ENCODE results near the gene USP5. TPM values are rescaled to one million over a fixed set of nuclear protein-coding genes. Genes with fewer than 3 reads are reported as not detected.

USP5 gene
- total RNA-seq, 1 experiment from 2014 or later, result 175 TPM

- DNase-seq (ENCODE audit: low read depth, low spot score), result peak; percentile 98
- TF ChIP-seq FOSL1 (IDR thresholded peaks at IDR 0.05; ENCODE audit: low read depth) (no peak), POLR2A (IDR thresholded peaks at IDR 0.05; ENCODE audit: borderline replicate concordance, extremely low read depth, insufficient read depth, insufficient read length) (peak; percentile 94), POLR2AphosphoS5 (IDR thresholded peaks at IDR 0.05; ENCODE audit: low read depth, low read length) (peak; percentile 87), EZH2phosphoT487 (IDR thresholded peaks at IDR 0.05; ENCODE audit: borderline replicate concordance) (no peak), EZH2 (IDR thresholded peaks at IDR 0.05) (no peak), SRF (IDR thresholded peaks at IDR 0.05; ENCODE audit: low read depth) (no peak), ZBTB33 (IDR thresholded peaks at IDR 0.05; ENCODE audit: extremely low read depth, insufficient replicate concordance, low read length) (no peak), CEBPB (IDR thresholded peaks at IDR 0.05; ENCODE audit: low read depth) (no peak), SIN3A (IDR thresholded peaks at IDR 0.05; ENCODE audit: low read depth) (no peak), ELF1 (IDR thresholded peaks at IDR 0.05; ENCODE audit: borderline replicate concordance, low read depth) (no peak), EGR1 (IDR thresholded peaks at IDR 0.05; ENCODE audit: low read depth) (no peak), CBX3 (IDR thresholded peaks at IDR 0.05; ENCODE audit: low read depth) (no peak), ZNF274 (IDR thresholded peaks at IDR 0.05; ENCODE audit: low read depth, low read length) (no peak), SP1 (IDR thresholded peaks at IDR 0.05; ENCODE audit: low read depth) (no peak), ZFX (IDR thresholded peaks at IDR 0.05) (no peak), YY1 (IDR thresholded peaks at IDR 0.05; ENCODE audit: extremely low read depth, insufficient replicate concordance, low read depth, low read length) (no peak)
- TF ChIP-seq, protein P1, sequence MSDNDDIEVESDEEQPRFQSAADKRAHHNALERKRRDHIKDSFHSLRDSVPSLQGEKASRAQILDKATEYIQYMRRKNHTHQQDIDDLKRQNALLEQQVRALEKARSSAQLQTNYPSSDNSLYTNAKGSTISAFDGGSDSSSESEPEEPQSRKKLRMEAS (IDR thresholded peaks at IDR 0.05), result no peak
- TF ChIP-seq, protein P2, sequence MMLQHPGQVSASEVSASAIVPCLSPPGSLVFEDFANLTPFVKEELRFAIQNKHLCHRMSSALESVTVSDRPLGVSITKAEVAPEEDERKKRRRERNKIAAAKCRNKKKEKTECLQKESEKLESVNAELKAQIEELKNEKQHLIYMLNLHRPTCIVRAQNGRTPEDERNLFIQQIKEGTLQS (IDR thresholded peaks at IDR 0.05), result no peak
Measured at GRCh38 chr12:6851153-6851920, 613 bp upstream of the USP5 start, which contains the start of gene CDCA3. Gene CDCA3, minus strand, starts transcription at chr12:6851286. Its CDS starts 334 bp downstream, at chr12:6850952.

More at GRCh38 chr12:6851153-6851920, 613 bp upstream of the USP5 start, which contains the start of gene CDCA3:
- Histone ChIP-seq H3K4me1 (ENCODE audit: control insufficient read depth in 1 of 2, insufficient read depth in 2 of 2, low read length in 2 of 2) (peaks cover 15 to 31% of the 10 kb centered on the region in 2 experiments), H3K9me3 (ENCODE audit: control insufficient read depth in 1 of 2, insufficient read depth in 1 of 2, low read depth in 1 of 2, low read length in 2 of 2) (no peaks in the 10 kb centered on the region), H3K79me2 (ENCODE audit: insufficient read depth, low read length) (peaks cover 49% of the 10 kb centered on the region), H3K27ac (ENCODE audit: low read depth, low read length) (peak within 1 kb of the TSS; percentile 77), H4K20me1 (ENCODE audit: insufficient read depth) (no peaks in the 10 kb centered on the region), H3K4me2 (ENCODE audit: low read length) (peak within 1 kb of the TSS; percentile 100), H2AFZ (ENCODE audit: low read depth, low read length, poor library complexity, severe bottlenecking) (peak within 1 kb of the TSS; percentile 85), H3K4me3 (replicated peaks in 1 of 2; ENCODE audit: low read depth in 1 of 2, low read length in 2 of 2) (peak within 1 kb of the TSS; percentile 67 to 94), H3K9me2 (ENCODE audit: insufficient read depth) (no peaks in the 10 kb centered on the region), H3K36me3 (ENCODE audit: control insufficient read depth in 1 of 2, insufficient read depth in 2 of 2, low read length in 2 of 2) (peaks cover 28 to 48% of the 10 kb centered on the region in 2 experiments; a peak in 3 of 4 replicates), H3K9ac (ENCODE audit: low read length) (peak within 1 kb of the TSS; percentile 89), H3K27me3 (ENCODE audit: insufficient read depth, low read length) (no peaks in the 10 kb centered on the region)
- ChIA-PET POLR2A (interaction anchor here (0.9 to 8.9 kb wide), 16 partner anchors 11 to 317 kb away, joined by 3 to 186 read pairs (median 10); partner anchors contain the start of genes C12orf57, COPS7A, GAPDH and GNB3), CTCF (interaction anchor here (1.0 to 3.4 kb wide), 10 partner anchors 17 to 128 kb away, joined by 3 to 38 read pairs (median 9); partner anchors contain the start of genes COPS7A, MLF2, P3H3 and SPSB2), RAD21 (ENCODE audit: low non-redundant PET in 1 of 2, low total read pairs in 2 of 2, uncharacterized antibody in 2 of 2, unreplicated experiment in 2 of 2) (interaction anchor here (0.6 to 1.5 kb wide), 3 partner anchors 22 to 162 kb away, joined by 3 to 5 read pairs (median 4); partner anchors contain the start of genes SPSB2 (in 1 of the 2) and ZNF384 (in 1 of the 2))
- intact Hi-C loops (cut with micrococcal nuclease), result loop anchor here (5.0 kb wide), 1 partner anchor 244 kb away; the partner anchor contains the start of gene CHD4
- no TSS peak for BruUV-seq (replicated peaks)
- ATAC-seq, result peak; percentile 71
